OCI-LY3 (cell line): ENCODE measurements around the gene CNGA2.

Experiments
- H2AFZ ChIP-seq: fragments of 200-600, 300-600 bp; shearing (Covaris generic); 2 replicates; pipeline ENCODE4 v1.6.0; 2014; ENCODE audit warnings: antibody characterized with exemption, low read depth, low read length
- H3K27ac ChIP-seq: fragments of 200-600, 300-600 bp; sonication (generic); 2 replicates; pipeline ENCODE4 v1.5.1; 2014; ENCODE audit warnings: mild to moderate bottlenecking, low read length, moderate library complexity, mixed read lengths
- H3K27me3 ChIP-seq: fragments of 200-600, 300-600 bp; sonication (generic); 2 replicates; pipeline ENCODE4 v1.6.1; 2014; ENCODE audit warnings: low read depth, low read length, mixed read lengths
- H3K36me3 ChIP-seq: fragments of 200-600, 300-600 bp; sonication (generic); replicated peaks from 2 replicates; pipeline ENCODE3; 2014; ENCODE audit warnings: low read depth, low read length, mixed read lengths
- H3K4me1 ChIP-seq: fragments of 300-600, 200-600 bp; sonication (generic); 2 replicates; pipeline ENCODE4 v1.6.1; 2014; ENCODE audit warnings: low read length, mixed read lengths
- H3K4me2 ChIP-seq: fragments of 200-600, 300-600 bp; sonication (generic); 2 replicates; pipeline ENCODE4 v1.6.1; 2014; ENCODE audit warnings: low read length, mixed read lengths
- H3K4me3 ChIP-seq: fragments of 300-600, 200-600 bp; sonication (generic); 2 replicates; pipeline ENCODE4 v1.5.1; 2014; ENCODE audit warnings: antibody characterized with exemption, mild to moderate bottlenecking, low read length, moderate library complexity
- H3K79me2 ChIP-seq: fragments of 300-600, 200-600 bp; shearing (Covaris generic); 2 replicates; pipeline ENCODE4 v1.6.1; 2014; ENCODE audit warnings: mild to moderate bottlenecking, low read length, mixed read lengths
- H3K9ac ChIP-seq: fragments of 300-600, 200-600 bp; shearing (Covaris generic); 2 replicates; pipeline ENCODE4 v1.6.0; 2014; ENCODE audit warnings: mild to moderate bottlenecking, low read length, moderate library complexity
- H3K9me3 ChIP-seq: fragments of 200-600, 300-600 bp; shearing (Covaris generic); 2 replicates; pipeline ENCODE4 v1.6.1; 2014; ENCODE audit warnings: low read length, mixed read lengths; ENCODE audit not compliant: insufficient read depth
- H4K20me1 ChIP-seq: fragments of 200-600, 300-600 bp; sonication (generic); 2 replicates; pipeline ENCODE4 v1.6.1; 2016; ENCODE audit warnings: low read length, mixed read lengths; ENCODE audit not compliant: insufficient read depth
- EZH2phosphoT487 ChIP-seq: fragments of 200-600 bp; shearing (Covaris generic); IDR thresholded peaks from 2 replicates; pipeline ENCODE4 v1.6.1; 2018; ENCODE audit warnings: antibody characterized with exemption, mixed run types, low read depth
- TF ChIP-seq, protein P1 (sequence below): fragments of 200-600, 300-600 bp; sonication (generic); IDR thresholded peaks from 2 replicates; pipeline ENCODE4 v1.5.1; 2014; ENCODE audit warnings: antibody characterized with exemption, low read length, low read depth

Gene CNGA2

DNA sequence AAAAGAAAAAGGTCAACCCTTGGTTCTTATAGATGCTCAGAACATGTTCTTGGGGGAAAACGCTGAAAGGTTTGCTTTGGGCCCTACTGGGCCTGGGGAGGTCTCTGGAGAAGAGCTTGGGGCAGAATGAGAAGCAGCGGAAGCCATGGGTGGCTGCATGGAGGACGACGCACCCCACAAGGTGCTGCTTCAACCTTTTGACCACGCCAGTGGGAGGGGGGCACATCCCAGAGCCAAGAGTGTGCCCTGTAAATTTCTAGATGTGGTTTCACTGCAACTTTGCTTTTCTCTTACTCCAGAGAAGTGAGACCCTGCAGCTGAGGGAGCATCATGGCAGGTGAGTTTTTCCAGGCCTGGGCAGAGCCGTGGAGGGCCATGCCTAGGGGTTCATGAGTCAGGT is 36.1 kb upstream of the CNGA2 start:
- TF ChIP-seq, protein P1, sequence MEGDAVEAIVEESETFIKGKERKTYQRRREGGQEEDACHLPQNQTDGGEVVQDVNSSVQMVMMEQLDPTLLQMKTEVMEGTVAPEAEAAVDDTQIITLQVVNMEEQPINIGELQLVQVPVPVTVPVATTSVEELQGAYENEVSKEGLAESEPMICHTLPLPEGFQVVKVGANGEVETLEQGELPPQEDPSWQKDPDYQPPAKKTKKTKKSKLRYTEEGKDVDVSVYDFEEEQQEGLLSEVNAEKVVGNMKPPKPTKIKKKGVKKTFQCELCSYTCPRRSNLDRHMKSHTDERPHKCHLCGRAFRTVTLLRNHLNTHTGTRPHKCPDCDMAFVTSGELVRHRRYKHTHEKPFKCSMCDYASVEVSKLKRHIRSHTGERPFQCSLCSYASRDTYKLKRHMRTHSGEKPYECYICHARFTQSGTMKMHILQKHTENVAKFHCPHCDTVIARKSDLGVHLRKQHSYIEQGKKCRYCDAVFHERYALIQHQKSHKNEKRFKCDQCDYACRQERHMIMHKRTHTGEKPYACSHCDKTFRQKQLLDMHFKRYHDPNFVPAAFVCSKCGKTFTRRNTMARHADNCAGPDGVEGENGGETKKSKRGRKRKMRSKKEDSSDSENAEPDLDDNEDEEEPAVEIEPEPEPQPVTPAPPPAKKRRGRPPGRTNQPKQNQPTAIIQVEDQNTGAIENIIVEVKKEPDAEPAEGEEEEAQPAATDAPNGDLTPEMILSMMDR: no peak
- TF ChIP-seq EZH2phosphoT487: no peak
- no peaks in the 10 kb centered on the region for H3K27me3 ChIP-seq
- no peak overlapping the region for H3K27ac ChIP-seq
- no peak overlapping the region for H3K4me2 ChIP-seq
- no peak overlapping the region for H3K9ac ChIP-seq
- H3K9me3 ChIP-seq: no peaks in the 10 kb centered on the region
- H4K20me1 ChIP-seq: no peaks in the 10 kb centered on the region
- H3K79me2 ChIP-seq: no peaks in the 10 kb centered on the region
- no peaks in the 10 kb centered on the region for H3K4me1 ChIP-seq
- no peak overlapping the region for H2AFZ ChIP-seq
- H3K36me3 ChIP-seq: no peaks in the 10 kb centered on the region
- no peak overlapping the region for H3K4me3 ChIP-seq

DNA sequence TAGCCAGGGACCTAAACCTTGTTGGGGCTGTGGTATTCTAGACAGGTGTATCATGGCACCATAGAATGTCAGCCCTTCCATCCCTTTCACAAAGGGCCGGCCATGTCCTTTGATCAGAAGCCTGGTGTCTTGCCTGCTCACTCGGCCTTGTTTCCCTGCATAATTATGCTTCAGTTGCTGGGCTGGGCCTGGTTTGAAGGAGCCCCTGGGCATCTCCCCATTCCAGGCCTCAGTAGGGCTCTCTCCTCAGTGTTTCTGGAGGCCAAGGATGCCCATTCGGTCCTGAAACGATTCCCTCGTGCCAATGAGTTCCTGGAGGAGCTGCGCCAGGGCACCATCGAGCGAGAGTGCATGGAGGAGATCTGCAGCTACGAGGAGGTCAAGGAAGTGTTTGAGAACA is 34.8 kb upstream of the CNGA2 start:
- Histone ChIP-seq H4K20me1 (no peaks in the 10 kb centered on the region), H3K36me3 (no peaks in the 10 kb centered on the region), H3K9me3 (no peaks in the 10 kb centered on the region), H3K4me3 (no peak overlapping the region), H3K4me2 (no peak overlapping the region), H3K4me1 (no peaks in the 10 kb centered on the region), H2AFZ (no peak overlapping the region), H3K79me2 (no peaks in the 10 kb centered on the region), H3K27me3 (no peaks in the 10 kb centered on the region), H3K9ac (no peak overlapping the region), H3K27ac (no peak overlapping the region)
- no peak for TF ChIP-seq EZH2phosphoT487
- TF ChIP-seq, protein P1: no peak

DNA sequence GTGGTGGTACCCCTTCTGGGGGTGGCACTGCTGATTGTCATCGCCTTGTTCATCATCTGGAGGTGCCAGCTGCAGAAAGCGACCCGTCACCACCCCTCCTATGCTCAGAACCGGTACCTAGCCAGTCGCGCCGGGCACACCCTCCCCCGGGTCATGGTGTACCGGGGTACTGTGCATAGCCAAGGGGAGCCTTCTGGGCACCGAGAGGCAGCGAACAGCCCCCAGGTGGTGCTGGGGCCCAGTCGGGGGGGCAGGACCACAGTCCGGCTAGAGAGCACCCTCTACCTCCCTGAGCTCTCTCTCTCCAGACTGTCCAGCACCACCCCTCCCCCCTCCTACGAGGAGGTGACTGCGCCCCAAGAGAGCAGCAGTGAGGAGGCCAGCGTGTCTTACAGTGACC is 34.0 kb upstream of the CNGA2 start:
- no peaks in the 10 kb centered on the region for H3K79me2 ChIP-seq
- no peak overlapping the region for H3K4me2 ChIP-seq
- H3K4me1 ChIP-seq: no peaks in the 10 kb centered on the region
- no peaks in the 10 kb centered on the region for H4K20me1 ChIP-seq
- H3K27ac ChIP-seq: no peak overlapping the region
- H3K9me3 ChIP-seq: no peaks in the 10 kb centered on the region
- no peak overlapping the region for H2AFZ ChIP-seq
- no peaks in the 10 kb centered on the region for H3K27me3 ChIP-seq
- no peak overlapping the region for H3K9ac ChIP-seq
- TF ChIP-seq, protein P1: no peak
- TF ChIP-seq EZH2phosphoT487: no peak
- no peaks in the 10 kb centered on the region for H3K36me3 ChIP-seq
- no peak overlapping the region for H3K4me3 ChIP-seq

DNA sequence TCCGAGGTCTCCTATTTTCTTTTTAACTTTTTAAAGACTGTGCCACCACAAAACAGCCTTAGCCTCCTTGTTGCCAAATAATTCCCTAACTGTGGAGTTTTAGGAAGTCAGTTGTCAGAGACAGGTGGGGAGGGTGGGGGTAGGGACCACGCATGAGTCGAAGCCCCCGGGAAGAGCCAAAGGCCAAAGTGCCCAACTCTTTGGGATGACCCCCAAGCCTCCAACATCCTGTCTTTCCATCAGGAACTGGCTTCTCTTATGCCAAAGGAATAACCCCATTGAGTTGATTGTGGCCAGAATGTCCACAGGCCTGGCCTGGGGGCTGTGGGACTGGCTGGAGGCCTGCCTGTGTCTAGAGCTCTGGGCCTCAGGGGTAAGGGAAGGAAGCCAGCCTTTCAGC is 33.5 kb upstream of the CNGA2 start:
- H3K4me1 ChIP-seq: no peaks in the 10 kb centered on the region
- H3K9me3 ChIP-seq: no peaks in the 10 kb centered on the region
- no peak overlapping the region for H3K4me3 ChIP-seq
- H3K27ac ChIP-seq: no peak overlapping the region
- H3K79me2 ChIP-seq: no peaks in the 10 kb centered on the region
- no peaks in the 10 kb centered on the region for H4K20me1 ChIP-seq
- no peaks in the 10 kb centered on the region for H3K27me3 ChIP-seq
- H3K4me2 ChIP-seq: no peak overlapping the region
- TF ChIP-seq, protein P1: no peak
- TF ChIP-seq EZH2phosphoT487: no peak
- no peaks in the 10 kb centered on the region for H3K36me3 ChIP-seq
- H3K9ac ChIP-seq: no peak overlapping the region
- H2AFZ ChIP-seq: no peak overlapping the region
